ENCODE data around the gene RASSF6.
"Not testable (repeated sequence)": the region's sequence is repeated elsewhere in the genome, so short reads cannot be mapped to it uniquely, and the experiment has no call there.

Gene RASSF6

DNA sequence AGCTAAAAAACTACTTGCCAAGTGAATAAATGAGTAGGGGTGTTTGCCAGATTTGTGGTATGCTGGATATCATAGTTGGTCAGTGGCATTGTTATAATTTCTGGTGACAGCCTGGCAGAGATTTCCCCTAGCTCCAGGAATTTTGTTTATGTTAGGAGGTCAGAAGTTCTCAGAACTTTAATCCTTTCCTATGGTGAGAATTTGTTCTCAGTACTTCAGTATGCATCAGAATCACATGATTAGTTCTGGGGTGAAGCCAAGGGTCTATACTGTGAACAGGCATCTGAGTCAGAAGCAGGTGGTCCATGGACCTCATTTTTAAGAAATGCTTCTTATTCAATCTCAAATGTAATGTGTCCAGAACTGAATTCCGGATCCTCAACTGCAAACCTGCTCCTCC is 10.5 kb downstream of the RASSF6 start:
- DNase-seq, result no peak

DNA sequence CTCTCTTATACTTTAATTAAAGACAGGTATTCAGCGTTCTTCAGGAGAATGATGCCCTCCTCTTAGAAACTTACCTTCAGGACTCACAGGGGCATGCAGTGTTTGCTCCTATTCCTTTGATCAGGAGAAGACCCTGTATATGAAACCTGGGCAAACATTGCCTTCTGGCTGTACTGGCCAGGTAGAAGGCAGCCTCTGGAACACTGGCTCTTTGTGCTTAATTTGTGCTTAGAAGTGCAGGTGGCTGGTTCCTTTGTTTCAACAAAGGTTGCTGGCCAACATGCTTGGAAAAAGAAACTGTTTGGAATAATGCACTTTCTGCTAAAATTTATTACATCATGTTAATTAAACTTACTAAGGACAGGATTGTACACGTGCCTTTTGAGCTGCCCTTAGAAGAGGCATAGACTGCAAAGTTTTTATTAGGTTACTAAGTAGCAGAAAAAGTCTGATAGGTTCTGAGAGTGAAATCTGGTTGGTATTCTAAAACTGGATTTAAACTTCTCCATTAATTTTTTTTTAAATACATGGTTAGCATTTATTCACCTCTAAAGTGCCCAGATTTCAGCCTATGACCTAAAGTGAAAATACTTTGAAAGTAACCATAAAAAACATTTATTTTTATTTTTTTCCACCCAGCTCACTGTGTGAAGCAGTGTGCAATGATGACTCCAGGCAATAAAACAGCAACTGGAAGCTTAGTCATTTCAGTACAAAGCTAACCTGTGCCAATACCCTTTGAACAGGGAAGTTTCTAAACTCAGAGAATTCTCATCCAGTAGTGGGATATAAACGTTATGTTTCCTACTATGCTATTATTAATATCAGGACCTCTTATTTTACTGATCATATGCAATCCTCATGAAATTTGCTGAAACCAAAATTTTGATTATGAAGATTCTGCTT is 11.3 kb downstream of the RASSF6 start:
- DNase-seq, result no peak

DNA sequence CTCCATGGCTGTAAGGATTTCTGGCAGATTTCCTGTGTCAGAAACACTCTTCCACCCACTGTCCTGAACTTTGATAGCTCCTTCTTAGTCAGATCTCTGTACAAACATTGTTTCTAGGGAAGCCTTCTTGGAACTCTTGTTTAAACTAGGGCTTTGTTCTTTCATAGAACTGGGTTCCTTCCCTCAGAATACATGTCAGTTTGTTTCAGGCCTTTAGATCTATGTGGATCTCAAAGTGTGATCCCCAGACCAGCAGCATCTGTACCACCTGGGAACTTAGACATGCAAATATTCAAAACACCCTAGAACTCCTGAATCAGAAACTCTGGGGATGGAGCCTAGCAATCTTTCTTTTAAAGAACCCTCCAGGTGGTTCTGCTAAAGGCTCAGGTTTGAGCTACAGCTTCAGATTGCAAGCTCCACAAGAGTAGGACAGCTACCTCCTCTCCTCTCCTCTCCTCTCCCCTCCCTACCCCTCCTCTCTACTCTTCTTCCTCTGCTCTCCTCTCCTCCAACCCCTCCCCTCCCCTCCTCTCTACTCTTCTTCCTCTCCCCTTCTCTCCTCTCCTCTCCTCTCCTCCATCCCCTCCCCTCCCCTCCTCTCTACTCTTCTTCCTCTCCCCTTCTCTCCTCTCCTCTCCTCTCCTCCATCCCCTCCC is 12.7 kb downstream of the RASSF6 start:
- no peak for DNase-seq

DNA sequence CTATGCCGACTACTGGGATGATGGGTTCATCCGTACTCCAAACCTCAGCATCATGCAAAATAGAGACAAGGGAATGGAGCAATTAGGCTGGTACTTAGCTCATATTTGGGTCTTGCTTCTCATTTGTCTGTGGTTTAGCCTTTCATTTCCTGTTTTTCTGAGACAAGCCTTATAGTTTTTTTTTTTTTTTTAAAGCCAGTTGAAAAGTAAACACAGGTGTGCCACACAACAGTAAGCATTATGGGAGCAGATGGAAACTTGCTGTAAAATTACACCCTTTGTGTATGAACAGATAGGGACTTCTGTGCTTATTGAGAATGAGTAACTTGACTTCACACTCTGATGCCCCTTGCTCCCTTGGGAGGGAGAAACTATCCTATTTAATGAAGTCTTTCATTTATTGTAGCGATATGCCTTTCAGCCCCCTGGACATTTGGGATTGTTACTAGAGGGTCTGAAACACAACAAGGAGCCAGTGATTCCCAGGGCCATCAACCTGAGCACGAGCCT is 13.7 kb downstream of the RASSF6 start:
- no peak for DNase-seq

DNA sequence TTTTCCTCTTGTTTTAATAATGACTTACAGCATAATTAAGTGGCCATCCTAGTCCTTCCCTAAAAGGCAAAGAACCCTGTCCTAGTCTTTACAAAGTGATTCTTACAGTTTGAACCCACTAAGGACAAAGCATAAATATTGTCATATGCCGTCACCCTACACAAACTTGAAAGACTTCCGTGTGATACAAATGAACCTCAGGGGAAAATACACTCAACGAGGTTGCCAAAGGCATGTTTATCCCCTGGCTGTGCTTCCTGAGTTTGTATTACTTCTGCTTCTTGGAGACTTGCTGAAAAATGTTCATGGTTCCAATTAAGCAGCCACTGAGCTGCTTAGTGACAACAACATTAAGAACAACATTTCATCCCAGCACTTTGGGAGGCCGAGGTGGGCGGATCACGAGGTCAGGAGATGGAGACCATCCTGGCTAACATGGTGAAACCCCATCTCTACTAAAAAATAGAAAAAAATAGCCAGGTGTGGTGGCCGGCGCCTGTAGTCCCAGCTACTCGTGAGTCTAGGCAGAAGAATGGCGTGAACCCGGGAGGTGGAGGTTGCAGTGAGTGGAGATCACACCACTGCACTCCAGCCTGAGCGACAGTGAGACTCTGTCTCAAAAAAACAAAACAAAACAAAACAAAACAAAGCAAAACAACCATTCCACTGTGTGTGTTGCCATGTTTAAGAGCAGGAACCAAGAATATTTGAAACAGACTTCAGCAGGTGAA is 16.2 kb downstream of the RASSF6 start:
- DNase-seq, result no peak

DNA sequence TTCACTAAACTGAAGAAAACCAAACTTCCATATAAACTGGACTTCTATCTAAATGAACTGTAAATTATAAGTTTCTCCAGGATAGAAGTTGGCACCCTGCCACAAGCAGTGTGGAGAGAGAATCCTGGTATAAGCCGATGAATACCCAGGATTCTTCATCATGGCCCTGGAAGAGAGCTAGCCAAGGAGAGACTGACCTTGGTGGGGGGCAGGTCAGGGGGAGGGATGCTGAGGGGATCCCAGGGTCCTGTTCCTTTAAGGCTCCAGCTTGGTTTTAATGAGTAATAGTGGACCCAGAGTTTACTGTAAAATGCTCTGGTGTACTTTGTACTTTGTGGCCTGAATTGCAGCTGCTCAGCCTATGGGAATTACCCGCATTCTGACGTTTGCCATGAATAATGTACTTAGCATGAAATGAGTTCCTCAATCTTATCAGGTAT is 16.9 kb downstream of the RASSF6 start:
- DNase-seq, result no peak

DNA sequence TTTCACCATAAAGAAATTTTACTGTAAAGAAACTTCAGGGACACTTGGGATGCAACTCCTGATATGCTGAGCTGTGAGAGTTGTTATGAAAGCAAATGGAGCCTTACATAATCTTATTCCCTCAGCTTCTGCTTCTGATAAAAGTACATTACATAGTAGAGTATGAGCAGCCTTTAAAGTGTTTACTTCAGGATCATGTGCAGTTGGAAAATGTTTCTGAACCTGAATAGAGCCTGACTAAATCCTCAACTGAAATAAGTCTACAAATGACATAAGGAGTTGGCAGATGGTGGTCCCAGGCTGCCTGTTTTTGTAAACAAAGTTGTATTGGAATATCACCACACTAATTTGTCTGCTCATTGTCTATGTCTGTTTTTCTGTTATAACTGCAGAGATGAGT is 19.3 kb downstream of the RASSF6 start:
- no peak for DNase-seq

DNA sequence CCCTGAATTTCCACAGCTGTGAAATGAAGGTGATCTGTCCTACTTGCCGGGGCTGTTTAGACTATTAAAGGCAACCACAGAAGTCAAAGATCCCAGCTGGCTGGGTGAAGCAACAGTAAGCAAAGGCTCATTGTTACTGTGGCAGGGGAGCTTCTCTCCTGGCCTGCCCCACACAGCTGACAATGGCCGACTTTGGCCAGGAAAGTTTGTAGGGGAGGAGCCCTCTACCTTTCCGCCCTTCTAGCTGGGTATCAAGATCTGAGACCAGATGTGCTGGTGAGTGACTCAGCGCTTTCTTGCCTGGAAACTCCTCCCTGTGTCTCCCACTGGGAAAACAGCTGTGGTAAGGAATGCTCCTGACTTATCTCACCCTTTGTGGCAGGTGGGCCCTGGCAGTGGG is 21.1 kb downstream of the RASSF6 start:
- DNase-seq, result no peak

DNA sequence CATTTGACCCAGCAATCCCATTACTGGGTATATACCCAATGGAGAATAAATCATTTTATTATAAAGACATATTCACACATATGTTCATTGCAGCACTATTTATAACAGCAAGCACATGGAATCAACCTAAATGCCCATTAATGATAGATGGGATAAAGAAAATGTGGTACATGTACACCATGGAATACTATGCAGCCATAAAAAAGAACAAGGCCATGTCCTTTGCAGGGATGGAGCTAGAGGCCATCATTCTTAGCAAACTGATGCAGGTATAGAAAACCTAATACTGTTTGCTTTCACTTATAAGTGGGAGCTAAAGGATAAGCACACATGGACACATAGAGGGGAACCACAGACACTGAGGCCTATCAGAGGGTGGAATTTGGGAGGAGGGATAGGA is 22.6 kb downstream of the RASSF6 start:
- no peak for DNase-seq

DNA sequence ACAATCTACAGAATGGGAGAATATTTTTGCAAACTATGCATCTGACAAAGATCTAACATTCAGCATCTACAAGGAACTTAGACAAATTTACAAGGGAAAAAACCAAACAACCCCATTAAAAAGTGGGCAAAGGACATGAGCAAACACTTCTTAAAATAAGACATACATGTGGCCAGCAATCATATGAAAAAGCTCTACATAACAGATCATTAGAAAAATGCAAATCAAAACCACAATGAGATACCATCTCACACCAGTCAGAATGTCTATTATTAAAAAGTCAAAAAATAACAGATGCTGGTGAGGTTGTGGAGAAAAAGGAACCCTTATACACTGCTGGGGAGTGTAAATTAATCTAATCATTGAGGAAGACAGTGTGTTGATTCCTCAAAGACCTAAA is 23.1 kb downstream of the RASSF6 start:
- DNase-seq, result not testable (repeated sequence)

DNA sequence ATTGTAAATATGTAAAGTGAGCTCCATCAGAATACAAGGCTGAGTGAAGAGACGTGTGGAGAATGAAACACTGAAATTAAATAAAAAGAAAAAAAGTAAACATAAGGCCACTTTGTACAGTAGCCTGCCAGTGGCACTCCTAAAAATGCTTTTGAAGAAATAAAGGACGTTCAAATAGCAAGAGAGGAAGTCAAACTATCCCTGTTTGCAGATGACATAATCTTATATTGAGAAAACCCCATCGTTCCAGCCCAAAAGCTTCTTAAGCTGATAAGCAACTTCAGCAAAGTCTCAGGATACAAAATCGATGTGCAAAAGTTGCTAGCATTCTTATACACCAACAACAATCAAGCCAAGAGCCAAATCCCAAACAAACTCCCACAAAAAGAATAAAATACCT is 24.2 kb downstream of the RASSF6 start:
- no peak for DNase-seq

DNA sequence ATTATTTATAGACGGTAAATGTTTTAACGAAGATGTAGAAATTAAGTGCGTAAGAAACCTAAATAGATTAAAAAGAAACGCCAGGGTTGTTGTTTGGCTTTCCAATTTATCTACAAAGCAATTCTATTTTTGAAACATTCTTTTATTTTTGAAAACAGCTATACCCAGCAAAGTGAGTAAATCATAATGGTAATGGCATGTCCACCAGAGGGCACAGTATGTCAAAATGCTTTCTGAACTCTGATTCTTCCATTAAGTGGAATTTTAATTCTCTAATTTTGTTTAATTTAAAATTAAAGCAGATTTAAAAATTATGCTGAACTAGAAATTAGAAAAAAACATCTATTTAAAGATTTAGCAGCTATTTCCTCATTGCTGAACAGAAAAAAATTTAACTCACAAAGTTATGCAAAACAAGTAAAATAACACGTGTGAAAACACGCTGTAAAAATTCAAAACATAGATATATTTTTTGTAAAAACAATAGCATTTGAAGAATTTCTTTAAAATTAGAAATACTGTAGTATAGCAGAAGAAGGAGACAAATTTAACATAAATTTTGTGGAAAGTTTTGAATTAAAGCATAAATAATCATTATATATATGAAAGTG is 26.5 kb downstream of the RASSF6 start:
- no peak for DNase-seq

DNA sequence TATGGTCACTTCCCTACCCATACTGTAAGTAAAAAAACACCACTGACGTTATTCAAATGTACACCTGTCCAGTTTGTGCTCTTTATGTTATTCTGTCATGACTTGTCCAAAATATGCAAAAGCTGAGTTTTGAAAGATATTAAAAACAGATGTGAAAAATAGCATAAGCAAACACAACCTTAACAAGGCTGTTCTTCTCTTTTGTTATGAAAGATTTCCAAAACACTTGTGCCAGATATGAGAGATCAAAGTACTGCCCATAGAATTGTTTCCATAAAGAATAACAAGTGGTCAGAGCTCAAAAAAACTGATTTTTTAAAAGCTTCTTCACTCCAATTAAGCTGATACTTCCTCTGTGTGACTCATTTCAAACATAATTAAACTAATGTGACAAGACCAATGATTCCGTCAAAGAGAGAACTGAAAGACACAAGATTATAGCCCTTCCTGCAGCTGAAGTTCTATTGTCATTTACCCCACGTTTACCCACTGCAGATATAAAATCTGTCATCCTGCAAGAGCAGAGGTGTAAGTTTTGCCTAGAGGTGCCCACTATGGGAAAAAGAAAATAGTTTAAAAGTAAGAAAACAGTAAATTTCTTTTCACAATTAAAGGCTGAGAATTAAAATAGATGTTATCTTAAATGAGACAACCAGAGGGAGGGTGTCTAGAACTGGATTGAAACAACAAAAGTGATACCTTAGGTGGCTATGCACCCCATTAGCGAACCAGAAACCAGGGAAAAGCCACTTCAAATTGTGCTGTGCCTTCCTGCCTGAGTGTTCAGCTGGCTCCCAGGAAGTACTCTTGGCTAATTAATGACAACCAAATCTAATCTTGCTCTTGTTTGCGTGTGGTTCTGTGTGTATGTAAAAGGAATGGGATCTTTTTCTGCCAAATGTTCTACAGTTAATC is 30.1 kb downstream of the RASSF6 start:
- DNase-seq, result no peak

DNA sequence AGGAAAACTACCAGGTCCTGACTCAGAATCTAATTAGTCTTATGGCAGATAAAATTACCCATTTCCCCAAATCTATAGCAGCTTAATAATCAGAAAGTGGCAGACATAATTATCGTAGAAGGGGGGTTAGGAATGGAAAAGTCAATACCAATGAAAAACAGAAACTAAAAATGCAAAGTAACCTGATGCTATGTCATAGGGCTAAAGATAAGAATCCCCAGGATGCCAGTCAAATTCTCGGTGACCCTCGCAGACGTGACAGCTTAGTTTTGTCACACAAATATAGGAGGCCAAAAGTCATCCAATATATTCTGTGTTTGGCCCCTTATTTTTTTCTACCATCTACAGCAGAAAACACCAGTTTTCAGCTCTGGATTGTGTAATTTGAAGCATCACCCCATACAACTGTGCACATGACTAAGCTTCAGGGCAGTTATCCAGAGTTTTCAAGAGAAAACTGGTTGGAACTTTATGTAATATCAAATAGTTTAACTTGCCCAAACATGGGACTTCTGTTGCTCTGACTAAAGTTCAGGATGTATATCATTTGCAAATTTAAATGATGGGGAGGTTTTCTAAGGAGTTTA is 30.9 kb downstream of the RASSF6 start:
- no peak for DNase-seq

DNA sequence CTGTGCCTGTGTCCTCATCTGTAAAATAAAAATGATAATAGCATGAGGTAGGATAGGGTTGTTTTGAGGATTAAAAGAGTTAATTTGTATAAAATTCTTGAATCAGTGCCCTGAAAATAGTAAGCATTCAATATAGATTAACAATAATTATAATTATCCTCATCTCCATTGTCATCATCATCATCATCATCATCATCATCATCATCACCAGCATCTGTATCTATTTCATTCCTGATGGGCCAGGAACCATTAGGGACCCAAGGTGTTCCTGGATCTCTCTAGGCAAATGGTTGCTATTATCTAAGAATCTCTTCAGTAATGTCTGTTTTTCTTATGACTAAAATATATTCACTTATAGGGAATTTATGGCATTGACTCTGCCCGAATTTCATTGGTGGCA is 31.6 kb downstream of the RASSF6 start:
- DNase-seq, result no peak

DNA sequence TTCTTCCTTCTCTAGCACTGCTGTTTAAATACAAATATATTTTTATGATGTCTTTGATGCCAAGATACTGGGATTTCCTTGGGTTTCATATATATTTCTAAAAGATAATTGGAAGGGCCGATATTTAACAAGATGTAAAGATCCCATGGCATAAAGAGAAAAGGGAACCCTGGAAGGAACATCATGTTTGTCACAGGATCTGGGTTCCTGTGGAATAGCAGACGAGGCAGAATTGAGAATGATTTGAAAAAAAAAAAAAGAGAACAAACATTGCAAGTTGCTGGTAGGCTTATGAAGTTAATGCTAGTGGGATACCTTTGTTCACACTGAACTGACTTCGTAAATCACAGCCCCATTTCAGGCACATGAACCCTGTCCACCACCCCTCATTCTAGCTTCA is 33.6 kb downstream of the RASSF6 start:
- no peak for DNase-seq

DNA sequence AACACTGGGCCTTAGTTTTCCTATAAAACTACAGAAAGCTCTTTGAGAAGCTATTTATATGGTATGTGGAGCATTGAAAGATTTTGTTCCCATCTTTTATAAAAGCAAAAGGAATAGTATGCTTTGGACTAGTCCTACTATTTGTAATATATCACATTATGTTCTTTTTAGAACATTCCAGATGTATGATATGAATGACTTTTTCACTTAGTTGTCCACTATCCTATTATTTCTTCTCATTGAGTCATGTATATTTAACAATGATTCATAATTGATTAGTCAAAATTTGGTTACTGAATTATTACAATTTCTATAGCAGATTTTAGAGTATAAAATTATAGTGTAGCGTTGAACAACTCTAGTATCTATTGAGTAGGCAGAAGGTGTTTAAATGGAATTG is 34.2 kb downstream of the RASSF6 start:
- DNase-seq, result no peak

DNA sequence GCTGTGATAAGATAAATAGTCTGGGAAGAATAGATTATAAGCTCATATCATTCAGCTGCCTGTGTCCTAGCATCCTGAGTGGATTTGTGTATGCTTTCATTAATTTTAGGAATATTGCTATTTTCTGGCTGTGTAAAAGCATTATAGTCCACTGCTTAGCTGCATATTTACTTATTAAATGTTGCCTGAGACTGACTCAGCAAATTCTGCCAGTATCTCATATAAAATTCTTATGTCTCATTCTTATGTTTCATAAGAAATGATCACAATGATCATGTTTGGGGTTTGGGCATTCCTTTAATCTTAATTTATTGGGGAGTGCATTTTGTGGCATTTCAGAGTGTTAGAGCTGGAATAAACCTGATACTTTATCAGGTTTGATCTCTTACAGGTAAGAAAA is 34.9 kb downstream of the RASSF6 start:
- DNase-seq, result no peak

DNA sequence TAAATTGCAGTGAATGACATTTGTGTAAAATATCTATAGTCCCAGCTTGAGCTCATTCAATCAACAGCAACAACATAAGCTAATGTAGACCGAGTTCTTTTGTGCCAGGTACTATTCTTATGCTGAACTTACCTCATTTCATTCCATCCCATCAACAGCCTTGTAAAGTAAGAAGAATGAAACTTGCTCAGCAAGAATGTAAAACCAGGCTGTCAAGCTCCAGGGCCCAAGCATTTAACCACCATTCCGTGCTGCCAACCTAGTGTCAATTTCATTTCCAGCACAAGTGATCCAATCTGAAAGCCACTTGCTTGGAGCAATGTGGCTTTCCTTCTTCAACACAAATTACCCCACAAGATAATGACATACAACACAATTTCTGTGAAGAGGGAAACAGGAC is 36.6 kb downstream of the RASSF6 start:
- no peak for DNase-seq

DNA sequence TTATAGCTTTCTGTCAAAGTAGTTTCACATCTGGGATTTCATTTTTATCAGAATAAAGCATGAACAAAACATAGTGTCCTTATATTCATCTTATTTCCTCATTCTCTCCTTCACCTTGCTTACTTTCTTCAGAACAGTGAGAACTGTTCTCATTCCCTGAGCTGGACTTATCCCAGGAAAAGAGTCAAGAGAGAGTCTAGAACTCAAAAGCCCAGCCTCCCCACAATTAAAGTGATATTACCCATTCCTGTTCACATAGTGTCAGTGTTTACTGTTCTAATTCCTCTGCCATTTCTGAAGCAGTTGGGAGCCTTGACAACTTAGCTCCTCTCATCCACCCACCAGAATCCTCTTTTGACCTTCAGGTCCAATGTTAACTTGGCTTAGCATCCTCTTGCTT is 42.9 kb downstream of the RASSF6 start:
- no peak for DNase-seq

DNA sequence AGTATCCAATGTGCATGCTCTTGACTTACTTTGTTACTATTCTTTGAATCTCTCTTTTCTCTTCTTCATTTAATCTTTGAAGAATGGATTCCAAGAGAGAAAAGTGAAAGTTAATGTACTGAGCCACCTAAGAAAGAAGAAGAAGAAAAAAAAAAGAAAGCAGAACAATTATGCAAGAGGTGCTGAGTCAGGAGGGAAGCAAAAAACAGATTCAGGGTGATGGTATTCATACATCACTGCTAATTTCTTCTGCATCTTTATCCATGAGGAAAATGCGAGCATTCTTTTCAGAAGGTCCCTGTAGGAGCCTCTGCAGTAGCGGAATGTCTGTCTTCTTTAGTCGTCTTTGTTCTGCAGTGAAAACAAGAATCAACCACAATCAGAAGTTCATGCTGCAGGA is 43.9 kb downstream of the RASSF6 start:
- no peak for DNase-seq

DNA sequence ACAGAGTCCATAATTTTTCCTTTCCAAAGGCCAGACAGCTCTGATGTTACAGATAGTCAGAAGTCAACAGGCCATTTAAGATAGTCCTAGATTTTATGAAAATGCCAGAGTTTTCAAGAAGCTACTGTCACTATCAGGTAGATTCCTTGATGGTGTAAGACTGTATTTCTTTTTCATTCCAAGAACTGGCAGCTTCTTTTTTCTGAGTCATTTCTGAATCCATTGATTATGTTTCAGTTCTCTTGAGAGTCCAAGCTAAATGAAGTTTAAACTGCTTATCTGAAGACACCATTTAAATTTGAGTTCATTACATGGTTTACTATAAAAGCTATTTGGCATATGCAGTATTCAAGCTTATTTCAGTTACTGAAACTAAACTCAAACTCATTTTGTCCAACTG is 44.6 kb downstream of the RASSF6 start:
- no peak for DNase-seq

Measured in effector CD8-positive, alpha-beta T cell (primary cell).